ENCODE results near the gene C19orf12. TPM values are rescaled to one million over a fixed set of nuclear protein-coding genes. Genes with fewer than 3 reads are reported as not detected.

The C19orf12 gene
- total and polyA plus RNA-seq, 2 donors (not counting 3 experiments of a cell fraction or from before 2014, with no cell fraction given), result 20.4 to 22.9 TPM

DNA sequence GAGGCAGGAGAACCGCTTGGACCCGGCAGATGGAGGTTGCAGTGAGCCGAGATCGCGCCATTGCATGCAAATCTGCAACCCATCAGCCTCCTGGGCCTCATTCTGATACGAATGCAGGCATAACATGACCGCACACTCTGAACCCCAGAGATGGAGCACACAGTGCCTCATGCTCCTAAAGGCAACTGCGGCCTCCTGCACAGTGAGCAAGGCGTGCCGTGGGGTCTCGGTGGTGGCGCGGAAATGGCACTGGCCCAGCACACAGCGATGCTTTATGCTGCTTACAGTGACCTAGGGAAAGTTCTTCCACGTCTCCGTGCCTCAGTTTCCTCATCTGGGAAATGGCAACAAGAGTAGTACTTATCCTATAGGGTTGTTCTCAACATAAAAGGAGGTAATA lies 2.0 kb upstream of the C19orf12 start:
- Histone ChIP-seq H3K9me3 (replicated peaks; ENCODE audit: control insufficient read depth, insufficient read depth, low read length) (no peaks in the 10 kb centered on the region), H3K36me3 (ENCODE audit: control insufficient read depth in 2 of 2, extremely low read depth in 1 of 2, insufficient read depth in 2 of 2, low read length in 2 of 2) (no peaks in the 10 kb centered on the region), H4K20me1 (replicated peaks; ENCODE audit: control insufficient read depth, extremely low read depth, insufficient read depth, low read length) (no peaks in the 10 kb centered on the region), H3K79me2 (ENCODE audit: control insufficient read depth, insufficient read depth, low read length) (peaks cover 22% of the 10 kb centered on the region), H2AFZ (ENCODE audit: low read depth, low read length) (no peak overlapping the region), H3K4me3 (replicated peaks in 1 of 3; ENCODE audit: insufficient read depth in 1 of 3, low read depth in 1 of 3, low read length in 3 of 3) (no peak overlapping the region), H3K27me3 (ENCODE audit: control insufficient read depth in 2 of 2, insufficient read depth in 2 of 2, low read length in 2 of 2) (no peaks in the 10 kb centered on the region), H3K4me2 (ENCODE audit: insufficient read depth, low read length) (no peak overlapping the region), H3K4me1 (ENCODE audit: control insufficient read depth, extremely low read depth, insufficient read depth, low read length) (peaks cover 5% of the 10 kb centered on the region), H3K9ac (replicated peaks; ENCODE audit: extremely low read depth, insufficient read depth, low read length) (no peak overlapping the region), H3K27ac (ENCODE audit: insufficient read depth, low read depth, low read length) (no peak overlapping the region), H3K9me1 (replicated peaks; ENCODE audit: control insufficient read depth, extremely low read depth, insufficient read depth, low read length) (no peaks in the 10 kb centered on the region)
- no peak for FAIRE-seq
- intact Hi-C loops (cut with micrococcal nuclease), result no loop called here
- ChIA-PET CTCF (interaction anchor here (0.5 to 4.2 kb wide), 37 partner anchors 9 to 213 kb away, joined by 3 to 210 read pairs (median 7); partner anchors contain the start of genes PLEKHF1 and POP4), POLR2A (interaction anchor here (0.7 to 3.0 kb wide), 2 partner anchors 111 to 128 kb away, joined by 4 to 10 read pairs; partner anchors contain the start of gene POP4)
- dilution Hi-C loops (cut with MboI; ENCODE audit: extremely low pct_ligation_motif_present, low sequenced_read_pairs), result no loop called here
- no peak for DNase-seq (ENCODE audit: low read depth, low spot score)
- TF ChIP-seq, protein P1, sequence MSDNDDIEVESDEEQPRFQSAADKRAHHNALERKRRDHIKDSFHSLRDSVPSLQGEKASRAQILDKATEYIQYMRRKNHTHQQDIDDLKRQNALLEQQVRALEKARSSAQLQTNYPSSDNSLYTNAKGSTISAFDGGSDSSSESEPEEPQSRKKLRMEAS (IDR thresholded peaks at IDR 0.05; ENCODE audit: insufficient read depth, insufficient read length), result no peak
- no TSS peak for BruUV-seq (replicated peaks)

DNA sequence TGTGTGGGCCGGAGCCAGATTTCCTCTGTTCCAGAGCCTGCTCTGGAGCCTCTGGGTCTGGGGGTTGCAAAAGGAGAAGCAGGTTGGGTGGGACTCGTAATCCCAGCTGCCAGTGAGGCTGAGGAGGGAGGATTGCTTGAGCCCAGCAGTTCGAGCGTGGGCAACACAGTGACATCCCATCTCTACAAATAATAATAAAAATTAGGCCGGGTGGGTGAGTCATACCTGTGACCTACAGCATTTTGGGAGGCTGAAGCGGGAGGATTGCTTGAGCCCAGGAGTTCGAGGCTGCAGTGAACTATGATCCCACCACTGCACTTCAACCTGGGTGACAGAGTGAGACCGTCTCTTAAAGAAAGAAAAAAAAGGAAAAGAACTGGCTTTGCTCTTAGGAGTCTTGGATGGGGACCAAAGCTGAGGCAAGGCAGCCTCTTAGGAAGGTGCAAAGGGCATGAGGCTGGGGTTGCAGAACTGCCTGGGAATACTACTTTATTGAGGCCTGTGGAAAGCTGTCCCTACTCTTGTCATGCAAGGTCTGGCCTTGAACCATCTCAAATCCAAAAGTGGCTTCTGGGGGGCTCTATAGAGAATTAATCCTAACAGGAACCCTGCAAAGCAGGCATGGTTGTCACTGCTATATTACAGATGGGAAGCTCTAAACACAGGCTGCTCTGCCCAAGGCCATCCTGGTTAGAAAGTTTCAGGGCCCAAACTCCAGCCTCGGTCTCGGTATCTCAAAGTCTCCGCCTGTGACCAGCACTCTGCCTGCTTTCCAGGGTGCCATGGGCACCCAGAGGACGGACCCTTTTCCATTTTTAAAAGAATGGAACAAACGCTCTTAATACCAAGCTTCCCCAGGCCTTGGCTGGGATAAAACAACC lies 880 bp upstream of the C19orf12 start:
- peak; percentile 59 for FAIRE-seq
- intact Hi-C loops (cut with micrococcal nuclease) (loop anchor here (1.0 kb wide), 4 partner anchors 22 to 110 kb away; partner anchors contain the start of gene POP4), dilution Hi-C loops (cut with MboI; ENCODE audit: extremely low pct_ligation_motif_present, low sequenced_read_pairs) (no loop called here)

More for the DNA sequence above, 880 bp upstream of the C19orf12 start:
- ChIA-PET POLR2A (interaction anchor here (1.3 to 3.0 kb wide), 2 partner anchors 105 to 110 kb away, joined by 5 to 10 read pairs; partner anchors contain the start of gene POP4), CTCF (interaction anchor here (0.5 to 4.2 kb wide), 45 partner anchors 8 to 226 kb away, joined by 3 to 210 read pairs (median 4); partner anchors contain the start of genes PLEKHF1, POP4 and URI1)
- H3K4me2 ChIP-seq (ENCODE audit: insufficient read depth, low read length), result peak overlapping the region; percentile 83
- no peaks in the 10 kb centered on the region for H3K36me3 ChIP-seq (ENCODE audit: control insufficient read depth in 2 of 2, extremely low read depth in 1 of 2, insufficient read depth in 2 of 2, low read length in 2 of 2)
- no TSS peak for BruUV-seq (replicated peaks)
- no peak for DNase-seq (ENCODE audit: low read depth, low spot score)
- peak overlapping the region; percentile 54 to 73 (median 68) for H3K4me3 ChIP-seq (replicated peaks in 1 of 3; ENCODE audit: insufficient read depth in 1 of 3, low read depth in 1 of 3, low read length in 3 of 3)
- H3K9me1 ChIP-seq (replicated peaks; ENCODE audit: control insufficient read depth, extremely low read depth, insufficient read depth, low read length), result no peaks in the 10 kb centered on the region
- peak overlapping the region; percentile 72 for H3K27ac ChIP-seq (ENCODE audit: insufficient read depth, low read depth, low read length)
- no peaks in the 10 kb centered on the region for H4K20me1 ChIP-seq (replicated peaks; ENCODE audit: control insufficient read depth, extremely low read depth, insufficient read depth, low read length)
- no peaks in the 10 kb centered on the region for H3K27me3 ChIP-seq (ENCODE audit: control insufficient read depth in 2 of 2, insufficient read depth in 2 of 2, low read length in 2 of 2)
- H2AFZ ChIP-seq (ENCODE audit: low read depth, low read length), result peak overlapping the region; percentile 80
- H3K9me3 ChIP-seq (replicated peaks; ENCODE audit: control insufficient read depth, insufficient read depth, low read length), result no peaks in the 10 kb centered on the region
- H3K79me2 ChIP-seq (ENCODE audit: control insufficient read depth, insufficient read depth, low read length), result peaks cover 26% of the 10 kb centered on the region
- no peak for TF ChIP-seq EZH2 (IDR thresholded peaks at IDR 0.05; ENCODE audit: borderline replicate concordance, low read depth, low read length, severe bottlenecking)
- TF ChIP-seq, protein P2, sequence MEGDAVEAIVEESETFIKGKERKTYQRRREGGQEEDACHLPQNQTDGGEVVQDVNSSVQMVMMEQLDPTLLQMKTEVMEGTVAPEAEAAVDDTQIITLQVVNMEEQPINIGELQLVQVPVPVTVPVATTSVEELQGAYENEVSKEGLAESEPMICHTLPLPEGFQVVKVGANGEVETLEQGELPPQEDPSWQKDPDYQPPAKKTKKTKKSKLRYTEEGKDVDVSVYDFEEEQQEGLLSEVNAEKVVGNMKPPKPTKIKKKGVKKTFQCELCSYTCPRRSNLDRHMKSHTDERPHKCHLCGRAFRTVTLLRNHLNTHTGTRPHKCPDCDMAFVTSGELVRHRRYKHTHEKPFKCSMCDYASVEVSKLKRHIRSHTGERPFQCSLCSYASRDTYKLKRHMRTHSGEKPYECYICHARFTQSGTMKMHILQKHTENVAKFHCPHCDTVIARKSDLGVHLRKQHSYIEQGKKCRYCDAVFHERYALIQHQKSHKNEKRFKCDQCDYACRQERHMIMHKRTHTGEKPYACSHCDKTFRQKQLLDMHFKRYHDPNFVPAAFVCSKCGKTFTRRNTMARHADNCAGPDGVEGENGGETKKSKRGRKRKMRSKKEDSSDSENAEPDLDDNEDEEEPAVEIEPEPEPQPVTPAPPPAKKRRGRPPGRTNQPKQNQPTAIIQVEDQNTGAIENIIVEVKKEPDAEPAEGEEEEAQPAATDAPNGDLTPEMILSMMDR (IDR thresholded peaks at IDR 0.05; ENCODE audit: extremely low read depth in 1 of 2, insufficient read depth in 1 of 2, low read depth in 1 of 2, low read length in 2 of 2), result no peak
- no peak for TF ChIP-seq GATA2 (IDR thresholded peaks at IDR 0.05; ENCODE audit: insufficient read depth, insufficient read length, low read depth, low read length)
- TF ChIP-seq, protein P1 (IDR thresholded peaks at IDR 0.05; ENCODE audit: insufficient read depth, insufficient read length), result no peak
- no peak for TF ChIP-seq MYC (IDR thresholded peaks at IDR 0.05; ENCODE audit: low read depth, low read length)
- no peak for TF ChIP-seq POLR2A (IDR thresholded peaks at IDR 0.05; ENCODE audit: low read depth, low read length)
- TF ChIP-seq JUN (IDR thresholded peaks at IDR 0.05; ENCODE audit: borderline replicate concordance, insufficient read depth, insufficient read length, low read depth), result no peak
- no peak for TF ChIP-seq POLR2AphosphoS5 (IDR thresholded peaks at IDR 0.05; ENCODE audit: insufficient read depth, low read depth, low read length)
- no peak for TF ChIP-seq FOS (IDR thresholded peaks at IDR 0.05; ENCODE audit: borderline replicate concordance, insufficient read depth, low read length)
- H3K4me1 ChIP-seq (ENCODE audit: control insufficient read depth, extremely low read depth, insufficient read depth, low read length), result peaks cover 5% of the 10 kb centered on the region
- peak overlapping the region; percentile 75 for H3K9ac ChIP-seq (replicated peaks; ENCODE audit: extremely low read depth, insufficient read depth, low read length)
